ENCODE measurements around the gene NINL.
A peak's percentile ranks its signal among the peaks of the same experiment; 100 is the strongest.

NINL gene

GRCh38 chr20:25461786-25462545 is 123.4 kb downstream of the NINL start:
- DNase-seq = no peak

DNA sequence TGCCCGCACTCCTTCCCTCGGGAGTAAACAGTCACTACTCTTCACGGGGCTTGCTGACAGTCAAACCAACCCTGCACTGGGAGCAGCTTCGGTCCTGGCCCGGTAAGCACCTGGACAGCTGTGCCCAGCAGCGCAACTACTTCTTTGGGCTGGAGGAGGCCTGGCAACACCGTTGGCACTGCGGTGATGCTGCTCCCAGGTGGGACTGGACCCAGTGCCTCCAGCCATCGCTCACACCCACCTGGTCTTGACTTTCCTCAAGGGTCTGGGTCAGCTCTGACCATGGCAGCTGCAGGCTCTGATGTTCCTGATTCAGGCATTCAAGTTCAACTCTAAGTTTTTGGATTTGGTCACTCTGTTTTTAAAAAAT is 124.1 kb downstream of the NINL start:
- DNase-seq = no peak

- no peak for DNase-seq
Measured at GRCh38 chr20:25460566-25461280, 124.6 kb downstream of the NINL start.

DNA sequence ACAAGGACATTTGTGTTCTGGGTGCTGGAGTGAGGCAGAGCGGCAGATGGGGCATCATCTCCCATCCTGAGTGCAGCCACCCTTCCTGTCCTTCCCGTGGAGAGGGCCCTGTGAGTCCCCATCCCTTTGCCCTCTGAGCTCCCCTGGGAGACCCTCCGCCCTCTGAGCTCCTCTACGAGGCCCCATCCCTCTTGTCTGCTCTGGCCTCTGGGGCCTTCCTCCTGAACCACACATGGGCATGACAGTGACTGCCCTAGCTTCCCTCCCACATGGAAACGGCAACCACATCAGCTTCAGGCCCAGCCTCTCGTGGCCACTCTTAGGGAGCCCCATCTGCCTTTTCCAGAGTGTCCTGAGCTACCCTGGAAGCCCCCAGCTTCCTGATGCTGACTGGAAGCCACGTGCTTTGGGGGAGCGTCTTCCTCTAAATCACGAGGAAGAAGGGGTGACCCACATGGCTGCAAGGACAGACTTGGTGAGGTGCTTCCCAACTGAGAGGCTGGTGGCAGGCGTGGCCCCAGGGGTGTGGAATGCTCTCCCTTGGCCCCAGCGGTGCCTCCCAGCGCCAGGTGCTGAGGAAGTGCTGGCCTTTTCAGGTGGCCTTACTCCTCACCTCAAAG is 125.3 kb downstream of the NINL start:
- DNase-seq = no peak

- DNase-seq = no peak
Measured at GRCh38 chr20:25459111-25459830, 126.1 kb downstream of the NINL start.

- no peak for DNase-seq
Measured at GRCh38 chr20:25457886-25458680, 127.2 kb downstream of the NINL start.

DNA sequence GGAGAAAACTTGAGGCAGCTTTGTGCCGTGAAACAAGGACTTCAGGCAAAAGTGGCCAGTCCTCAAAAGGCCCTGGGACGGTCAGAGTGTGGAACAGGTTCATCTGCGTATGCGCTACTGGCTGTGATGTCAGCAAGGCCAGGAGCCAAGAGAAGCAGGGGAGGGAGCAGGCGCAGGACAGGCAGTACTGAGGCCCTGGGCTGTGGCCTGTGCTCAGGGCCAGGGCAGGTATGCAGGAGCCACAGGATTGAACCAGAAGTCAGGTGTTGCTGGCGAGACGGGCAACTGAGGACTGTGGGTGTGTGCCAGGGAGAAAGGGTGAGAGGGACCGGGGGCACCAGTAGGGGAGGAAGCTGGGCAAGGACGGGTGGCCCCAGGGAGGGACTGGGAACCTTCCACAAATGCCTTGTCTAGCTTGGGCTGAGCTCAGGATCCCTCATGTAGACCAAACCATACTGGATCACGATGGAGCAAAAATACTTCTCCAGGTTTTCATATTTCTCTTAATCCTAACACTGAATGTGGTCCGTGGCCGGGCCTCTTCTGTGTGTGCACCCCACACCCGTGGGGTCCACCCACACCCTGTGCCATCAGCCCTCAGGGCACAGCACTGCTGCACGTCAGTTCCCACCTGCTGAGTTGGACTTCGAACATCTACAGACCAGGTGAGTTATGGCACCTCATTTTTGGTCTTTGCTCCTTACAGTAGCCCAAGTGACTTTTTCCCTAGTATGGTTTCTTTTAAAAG is 131.0 kb downstream of the NINL start:
- no peak for DNase-seq

DNA sequence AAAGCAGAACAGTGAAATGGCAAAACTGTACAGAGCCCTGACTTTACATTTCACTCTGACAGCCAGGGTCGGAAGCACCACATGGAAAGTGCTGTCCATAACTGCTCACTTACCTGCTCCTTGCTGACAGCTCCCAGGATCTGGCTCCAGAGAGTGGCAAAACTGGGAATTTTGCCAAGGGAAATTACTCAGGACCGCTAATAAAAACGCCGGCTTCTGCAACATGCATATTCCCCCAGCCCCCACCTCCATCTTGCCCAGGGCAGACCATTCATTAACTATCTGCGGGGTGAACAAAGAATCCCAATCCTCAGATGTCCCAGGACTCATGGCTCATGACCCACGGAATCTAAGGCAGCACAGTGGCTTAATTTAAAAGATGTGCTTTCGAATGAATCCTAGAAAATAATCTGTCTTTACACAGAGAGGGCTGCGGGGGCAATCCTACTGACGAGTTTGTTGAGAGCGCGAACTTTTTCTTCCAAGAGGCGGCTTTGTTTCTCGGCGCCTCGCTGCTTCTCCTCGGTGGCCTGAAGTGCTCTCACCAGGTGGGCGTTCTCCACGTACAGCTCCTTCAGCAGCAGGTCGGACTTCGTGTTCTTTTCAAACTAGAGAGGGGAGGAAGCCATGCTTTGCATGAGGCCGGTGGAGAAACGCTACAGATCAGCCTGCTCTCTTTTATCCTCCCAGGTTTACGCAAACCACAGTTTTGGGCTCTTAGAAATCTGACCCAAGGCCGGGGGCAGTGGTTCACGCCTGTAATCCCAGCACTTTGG is 132.1 kb downstream of the NINL start:
- no peak for DNase-seq

DNA sequence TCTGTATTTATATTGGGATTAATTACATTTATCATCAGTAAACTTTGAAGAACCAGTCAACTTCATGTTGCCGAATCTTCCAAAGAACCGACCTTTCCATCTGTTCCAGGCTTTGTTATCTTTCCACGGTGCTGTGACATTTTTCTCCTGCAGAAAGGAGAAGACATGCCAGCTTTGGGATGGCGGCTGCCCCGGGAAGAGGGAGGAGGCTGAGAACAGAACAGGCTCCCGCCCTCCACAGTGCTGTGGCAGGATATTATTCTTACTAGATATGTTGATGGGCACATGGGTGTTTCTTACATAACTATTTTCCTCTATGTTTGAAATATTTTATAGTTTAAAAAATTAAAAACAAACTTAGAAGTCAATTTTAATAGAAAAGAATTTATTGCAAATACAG is 133.0 kb downstream of the NINL start:
- DNase-seq = no peak

GRCh38 chr20:25447671-25448070 is 137.7 kb downstream of the NINL start:
- DNase-seq = no peak

GRCh38 chr20:25444556-25444955 is 140.8 kb downstream of the NINL start:
- DNase-seq = no peak

DNA sequence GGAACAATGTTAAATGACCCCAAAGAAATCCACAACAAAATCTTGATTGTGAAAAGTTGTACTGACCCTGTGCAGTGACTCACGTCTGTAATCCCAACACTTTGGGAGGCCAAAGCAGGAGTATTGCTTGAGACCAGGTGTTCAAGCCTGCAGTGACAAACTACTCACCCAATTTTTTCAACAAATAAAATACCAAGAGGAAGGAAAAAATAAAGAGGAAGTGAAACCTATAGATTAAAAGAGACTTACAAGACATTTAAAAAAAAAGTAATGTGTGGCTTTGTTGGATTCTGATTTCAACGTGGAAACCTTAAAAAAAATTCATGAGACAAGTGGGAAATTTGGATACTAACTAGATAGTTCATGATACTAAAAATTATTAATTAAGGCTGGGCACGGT is 146.0 kb downstream of the NINL start:
- DNase-seq = no peak

DNA sequence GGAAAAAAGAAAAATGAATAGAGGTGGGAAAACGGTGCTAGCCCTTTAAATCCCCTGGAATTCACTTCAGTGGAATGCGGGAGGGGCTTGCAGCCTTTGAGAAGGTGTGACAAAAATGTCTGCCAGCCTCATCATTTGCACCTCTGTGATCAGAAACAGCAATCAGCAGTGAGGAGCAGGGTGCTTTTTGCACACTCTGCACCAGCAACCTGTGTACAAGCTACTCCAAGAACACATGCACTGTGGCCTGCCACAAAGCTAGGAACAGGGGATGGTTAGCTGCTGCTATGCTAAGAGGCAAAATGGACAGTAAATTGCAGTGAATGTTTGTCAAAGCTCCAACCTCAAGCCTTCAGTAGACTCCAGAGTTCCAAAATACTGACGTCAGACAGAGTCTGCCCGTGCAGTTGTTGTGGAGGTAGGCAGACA is 148.2 kb downstream of the NINL start:
- DNase-seq = no peak

GRCh38 chr20:25424536-25424935 is 160.8 kb downstream of the NINL start:
- no peak for DNase-seq

DNA sequence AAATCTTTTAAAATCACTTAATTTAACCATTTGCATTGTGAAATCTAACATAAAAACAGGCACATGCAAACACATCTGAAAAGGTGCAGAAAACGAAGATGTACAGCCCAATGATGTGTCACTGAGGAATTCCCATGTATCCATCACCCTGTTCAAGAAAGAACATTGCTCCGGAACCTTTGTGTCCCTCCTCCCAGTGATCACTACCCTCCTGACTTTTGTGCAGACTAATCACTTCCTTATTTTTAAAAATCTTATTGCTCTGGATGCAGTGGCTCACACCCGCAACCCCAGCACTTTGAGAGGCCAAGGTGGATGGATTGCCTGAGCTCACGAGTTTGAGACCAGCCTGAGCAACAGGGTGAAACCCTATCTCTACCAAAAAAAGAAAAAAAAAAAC is 163.3 kb downstream of the NINL start:
- DNase-seq = no peak

DNA sequence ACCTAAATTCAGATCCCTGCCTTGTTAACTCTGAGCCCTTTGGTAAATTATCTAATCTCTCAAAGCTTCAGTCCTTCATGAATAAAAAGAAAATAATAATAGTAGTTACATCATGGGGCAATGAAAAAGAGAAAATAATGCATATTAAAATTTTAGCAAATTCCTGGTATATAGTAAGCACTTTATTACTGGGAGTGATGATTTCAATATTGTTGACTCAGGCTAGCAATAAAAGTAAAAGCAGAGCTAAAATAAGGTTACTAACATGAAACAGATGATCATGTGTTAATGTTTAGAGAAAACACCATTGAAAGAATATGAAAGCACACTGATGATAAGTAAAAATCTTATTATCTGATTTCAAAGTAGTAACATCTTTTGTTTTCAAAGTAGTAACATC is 164.2 kb downstream of the NINL start:
- DNase-seq = no peak

DNA sequence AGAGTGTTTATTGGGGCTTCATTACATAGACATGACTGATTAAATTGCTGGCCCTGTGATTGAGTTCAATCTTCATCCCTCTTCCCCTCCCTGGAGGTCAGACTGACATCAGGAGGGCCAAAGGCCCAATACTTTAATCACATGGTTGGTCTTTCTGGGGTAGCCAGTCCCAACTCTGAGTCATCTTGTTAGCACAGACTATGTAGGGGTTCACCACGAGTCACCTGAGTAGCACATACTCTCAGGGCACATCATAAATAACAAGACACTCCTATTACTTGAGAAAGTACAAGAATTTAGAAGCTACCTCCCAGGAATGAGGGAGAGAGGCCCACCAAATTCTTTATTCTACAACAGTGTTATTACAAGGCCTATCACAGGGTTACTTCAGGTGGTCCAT is 166.6 kb downstream of the NINL start:
- DNase-seq = no peak

DNA sequence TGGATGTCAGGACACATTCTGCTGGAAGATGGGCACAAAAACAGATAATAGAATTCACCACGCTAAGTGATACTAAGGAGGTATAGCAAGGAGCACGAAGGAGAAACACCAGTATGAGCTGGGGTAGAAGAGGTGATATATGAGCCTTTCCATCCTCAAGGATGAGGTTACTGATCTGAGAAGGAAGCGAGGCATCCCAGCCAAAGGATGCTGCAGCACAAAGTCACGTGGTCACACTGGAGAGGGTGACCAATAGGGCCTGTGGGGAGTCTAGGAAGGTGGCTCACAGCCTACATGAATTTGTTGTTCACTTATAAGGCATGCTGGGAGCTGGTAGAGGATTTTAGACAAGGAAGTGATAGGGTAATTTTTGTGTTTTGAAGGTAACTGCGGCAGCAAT is 176.4 kb downstream of the NINL start:
- DNase-seq = no peak

DNA sequence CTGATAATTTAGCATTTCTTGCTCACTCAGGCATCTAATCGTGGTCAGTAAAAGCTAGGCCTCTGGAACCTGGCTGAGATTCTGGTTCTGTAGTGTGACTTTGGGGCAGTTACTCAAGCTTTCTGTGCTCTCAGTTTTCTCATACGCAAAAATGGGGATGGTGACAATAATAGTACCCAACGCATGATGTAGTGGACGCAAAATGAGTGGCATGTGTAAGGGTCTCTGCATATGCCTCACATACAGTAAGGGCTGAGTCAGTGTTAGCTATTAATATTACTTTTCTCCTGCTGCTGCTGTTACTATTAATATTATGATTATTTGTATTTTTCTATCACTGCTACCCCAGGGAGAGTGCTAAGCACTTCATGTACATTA is 177.2 kb downstream of the NINL start:
- DNase-seq = no peak

GRCh38 chr20:25407311-25408169 is 177.8 kb downstream of the NINL start, which contains the start of gene GINS1:
TSS of gene GINS1 (plus strand) at chr20:25407673. CDS start at chr20:25407821, 148 bp downstream.
- DNase-seq = peak; percentile 97
